ENCODE measurements around the gene TNKS2. TPM values are rescaled to one million over a fixed set of nuclear protein-coding genes. Genes with fewer than 3 reads are reported as not detected.

TNKS2 gene
- total RNA-seq, 4 donors from 2014 or later: 26.2 to 40.3 (median 29.5) TPM

- peaks cover 0 to 3% (median 0%) of the 10 kb centered on the region in 3 donors for H3K27me3 ChIP-seq
- no peaks in the 10 kb centered on the region for H3K9me3 ChIP-seq
- no peaks in the 10 kb centered on the region for H3K36me3 ChIP-seq
- intact Hi-C loops (cut with DNase I; ENCODE audit: low total_unique reads) (no loop called here), in situ Hi-C loops (cut with MboI; ENCODE audit: low sequenced_read_pairs in 4 of 4) (no loop called here)
- H3K27ac ChIP-seq: no peak overlapping the region
- H3K4me1 ChIP-seq: peaks cover 5 to 23% of the 10 kb centered on the region in 2 donors
- TF ChIP-seq CTCF (IDR thresholded peaks at IDR 0.05 in 4 of 5, conservative IDR thresholded peaks at IDR 0.05 in 1 of 5): no peak
- DNase-seq (no peak), ATAC-seq (no peak)
- no peak overlapping the region for H3K4me3 ChIP-seq
Observed at GRCh38 chr10:91885362-91886079, 87.3 kb downstream of the TNKS2 start.

GRCh38 chr10:91886954-91887271 lies 88.7 kb downstream of the TNKS2 start:
- Histone ChIP-seq H3K9me3 (no peaks in the 10 kb centered on the region), H3K36me3 (no peaks in the 10 kb centered on the region), H3K27ac (no peak overlapping the region), H3K4me3 (peak overlapping the region; percentile 53 to 62 (median 60)), H3K4me1 (peaks cover 5 to 23% of the 10 kb centered on the region in 2 donors), H3K27me3 (peaks cover 0 to 3% (median 0%) of the 10 kb centered on the region in 3 donors)
- DNase-seq (no peak), ATAC-seq (no peak)
- intact Hi-C loops (cut with DNase I; ENCODE audit: low total_unique reads): no loop called here
- in situ Hi-C loops (cut with MboI; ENCODE audit: low sequenced_read_pairs in 4 of 4): no loop called here
- no peak for TF ChIP-seq CTCF (IDR thresholded peaks at IDR 0.05 in 4 of 5, conservative IDR thresholded peaks at IDR 0.05 in 1 of 5)
- TF ChIP-seq POLR2A (IDR thresholded peaks at IDR 0.05): no peak

- no peak for DNase-seq
Observed at GRCh38 chr10:91887272-91888076, 89.2 kb downstream of the TNKS2 start.

More at GRCh38 chr10:91887272-91888076, 89.2 kb downstream of the TNKS2 start:
- Histone ChIP-seq H3K27me3 (peaks cover 0 to 3% (median 0%) of the 10 kb centered on the region in 3 donors), H3K4me1 (peaks cover 5 to 23% of the 10 kb centered on the region in 2 donors), H3K36me3 (no peaks in the 10 kb centered on the region), H3K4me3 (peak overlapping the region; percentile 53 to 62 (median 60)), H3K9me3 (no peaks in the 10 kb centered on the region), H3K27ac (no peak overlapping the region)
- TF ChIP-seq POLR2A (IDR thresholded peaks at IDR 0.05) (no peak), CTCF (IDR thresholded peaks at IDR 0.05 in 4 of 5, conservative IDR thresholded peaks at IDR 0.05 in 1 of 5) (no peak)
- in situ Hi-C loops (cut with MboI; ENCODE audit: low sequenced_read_pairs in 4 of 4): no loop called here
- ATAC-seq: peak in 1 of 2 donors; percentile 42
- intact Hi-C loops (cut with DNase I; ENCODE audit: low total_unique reads): no loop called here

Measured in gastrocnemius medialis (tissue), 4 donors.